Activated T-helper 17 cell treated with anti-CD3 and anti-CD28 coated beads, Interleukin-2, amount 50 U/mL, for 72 hours (primary cell): ENCODE results near the gene IGIP. TPM values are rescaled to one million over a fixed set of nuclear protein-coding genes. Genes with fewer than 3 reads are reported as not detected.

Experiments used
- ATAC-seq: fragments of 150-1000 bp; cut with Tn5 transposase; replicated peaks from 2 replicates; pipeline ENCODE4 v1.10.0; 2021; ENCODE audit warnings: mild to moderate bottlenecking, moderate library complexity
- H3K27ac Mint-ChIP-seq: one replicate; pipeline ENCODE4 v1.8.0; 2022; ENCODE audit warnings: mixed read lengths
- H3K27me3 Mint-ChIP-seq: one replicate; pipeline ENCODE4 v1.8.0; 2022; ENCODE audit warnings: mixed read lengths
- H3K36me3 Mint-ChIP-seq: one replicate; pipeline ENCODE4 v1.8.0; 2022; ENCODE audit warnings: low read depth, mild to moderate bottlenecking, mixed read lengths
- H3K4me1 Mint-ChIP-seq: one replicate; pipeline ENCODE4 v1.8.0; 2022; ENCODE audit warnings: mixed read lengths
- H3K4me3 Mint-ChIP-seq: one replicate; pipeline ENCODE4 v1.8.0; 2022; ENCODE audit warnings: mild to moderate bottlenecking, mixed read lengths
- H3K9me3 Mint-ChIP-seq: one replicate; pipeline ENCODE4 v1.8.0; 2022; ENCODE audit warnings: mixed read lengths
- total RNA-seq, 2 donors: library from RNA; stranded (reverse); gene quantifications; one replicate each; pipeline ENCODE4 v1.2.3, GENCODE V29; 2022

The IGIP gene
- total RNA-seq, 2 donors from 2014 or later, result 2.4 to 6.7 TPM

DNA sequence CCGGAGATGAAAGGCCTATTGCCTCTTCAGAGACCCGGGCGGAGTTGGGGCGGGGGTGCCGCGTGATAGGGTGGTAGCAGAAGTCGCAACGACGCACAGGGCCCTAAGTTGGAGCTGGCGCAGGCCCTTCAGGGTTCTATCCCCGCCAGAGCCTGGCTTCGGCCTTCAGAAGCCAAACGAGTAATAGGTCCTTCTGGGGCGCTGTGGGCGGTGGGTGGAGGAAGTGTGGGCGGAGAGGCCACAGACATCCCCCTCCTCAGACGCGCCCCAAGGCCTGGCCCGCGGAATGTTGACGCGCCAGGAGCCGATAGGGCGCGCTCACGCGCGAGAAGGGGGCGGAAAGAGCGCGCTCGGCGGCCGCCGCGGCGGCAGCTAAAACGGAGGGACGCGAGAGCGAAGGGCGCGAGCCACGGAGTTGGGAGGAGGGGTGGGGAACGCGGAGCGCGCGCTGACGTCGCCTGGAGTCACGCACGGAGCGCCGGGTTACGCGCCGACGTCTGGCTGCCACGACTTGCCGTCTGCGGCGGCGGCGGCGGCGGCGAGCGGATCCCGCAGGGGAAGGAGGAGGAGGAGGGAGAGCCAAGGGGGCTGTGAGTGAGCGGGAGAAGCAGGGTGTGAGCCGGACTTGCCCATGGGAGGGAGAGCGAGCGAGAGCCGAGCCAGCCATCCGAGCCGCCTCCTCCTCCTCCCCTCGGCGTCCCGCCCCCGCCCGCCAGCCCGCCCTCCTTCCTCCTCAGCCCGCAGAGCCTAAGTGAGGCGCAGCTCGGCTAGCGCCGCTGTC, 18.2 kb upstream of the IGIP start:
- Mint-ChIP-seq H3K36me3 (peaks cover 23% of the 10 kb centered on the region), H3K27me3 (no peaks in the 10 kb centered on the region), H3K9me3 (no peaks in the 10 kb centered on the region), H3K27ac (peak overlapping the region; percentile 97), H3K4me1 (peaks cover 24% of the 10 kb centered on the region), H3K4me3 (peak overlapping the region; percentile 100)
- peak; percentile 93 for ATAC-seq

DNA sequence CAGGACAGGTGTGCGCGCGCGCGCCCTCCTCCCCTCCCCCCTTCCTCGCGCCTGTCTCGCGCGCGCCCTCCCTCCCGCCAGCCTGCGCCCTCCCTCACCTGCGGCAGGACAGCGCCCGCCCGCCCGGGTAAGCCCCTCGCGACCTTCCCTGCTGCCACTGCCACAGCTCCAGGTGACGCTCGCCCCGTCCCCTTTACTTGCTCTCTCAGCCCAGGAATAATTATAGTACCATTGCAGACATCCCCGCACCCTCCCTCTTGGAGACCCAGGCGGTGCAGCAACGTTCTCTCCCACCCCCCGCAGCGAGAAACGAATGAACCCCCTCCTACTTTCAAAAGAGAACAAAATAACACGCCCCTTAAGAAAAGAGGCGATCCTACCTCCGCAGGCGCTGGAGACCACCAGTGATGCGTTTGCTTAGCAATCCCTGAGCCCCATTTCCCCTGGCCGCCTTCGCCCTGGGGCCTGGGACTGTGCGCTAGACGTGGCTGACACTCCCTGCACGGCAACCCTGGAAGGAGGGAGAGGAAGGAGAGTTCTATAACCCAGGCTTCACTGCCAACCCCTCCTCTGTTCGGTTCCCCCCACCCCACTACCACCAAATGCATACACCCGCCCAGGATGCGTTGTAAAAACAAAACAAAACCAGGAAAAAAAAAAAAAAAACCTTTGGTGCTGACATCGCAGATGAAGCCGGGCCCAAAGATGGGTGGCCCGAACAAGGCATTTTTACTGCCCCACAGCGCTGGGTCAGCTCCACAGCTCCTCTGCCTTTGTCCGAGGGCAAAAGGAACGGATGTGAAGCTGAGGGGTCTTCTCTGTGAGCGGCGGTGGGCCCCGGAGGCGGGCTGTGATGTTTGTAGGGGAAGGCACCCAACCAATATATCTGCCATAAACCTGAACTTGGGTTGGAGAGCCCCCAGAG, 17.4 kb upstream of the IGIP start:
- peak overlapping the region; percentile 100 for H3K4me3 Mint-ChIP-seq
- H3K27me3 Mint-ChIP-seq, result no peaks in the 10 kb centered on the region
- H3K4me1 Mint-ChIP-seq, result peaks cover 24% of the 10 kb centered on the region
- peak; percentile 13 for ATAC-seq
- H3K36me3 Mint-ChIP-seq, result peaks cover 23% of the 10 kb centered on the region
- H3K27ac Mint-ChIP-seq, result peak overlapping the region; percentile 97
- no peaks in the 10 kb centered on the region for H3K9me3 Mint-ChIP-seq

DNA sequence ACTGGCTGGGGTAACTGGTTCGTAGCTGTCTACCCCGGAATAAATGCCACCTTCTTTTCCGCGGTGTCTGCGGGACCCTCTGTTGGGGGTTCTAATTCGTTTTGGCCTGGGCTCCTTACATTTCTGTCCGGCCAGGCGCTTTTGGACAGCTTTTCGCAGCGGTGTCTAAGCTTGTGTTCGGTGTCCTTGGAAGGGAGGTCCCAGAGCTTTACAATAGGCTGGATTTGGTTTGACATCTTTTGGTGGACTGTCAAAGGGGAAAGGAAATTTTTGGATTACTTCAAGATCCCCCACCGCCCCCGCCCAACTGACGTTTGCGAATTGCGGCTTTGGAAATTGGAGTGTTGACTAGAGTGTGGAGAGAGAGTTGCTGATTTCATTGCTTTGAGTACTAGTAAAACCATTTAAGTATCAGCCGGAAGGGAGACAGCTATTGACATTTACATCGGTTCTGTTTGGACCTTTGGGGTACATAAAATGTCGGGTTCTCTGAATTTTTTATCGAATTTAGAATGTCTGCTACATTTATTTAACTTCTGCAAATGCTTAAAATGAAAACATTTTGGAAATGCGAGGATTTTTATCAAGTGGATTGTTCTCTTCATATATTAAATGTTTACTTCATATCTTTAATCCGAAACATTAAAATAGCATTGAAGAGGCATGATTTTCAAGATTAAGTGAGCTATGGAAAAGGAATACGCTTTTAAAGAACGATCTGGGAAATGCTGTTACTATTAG, 16.5 kb upstream of the IGIP start:
- Mint-ChIP-seq H3K4me1 (peaks cover 24% of the 10 kb centered on the region), H3K27me3 (no peaks in the 10 kb centered on the region), H3K27ac (peak overlapping the region; percentile 97), H3K9me3 (no peaks in the 10 kb centered on the region), H3K36me3 (peaks cover 23% of the 10 kb centered on the region), H3K4me3 (peak overlapping the region; percentile 100)
- no peak for ATAC-seq

DNA sequence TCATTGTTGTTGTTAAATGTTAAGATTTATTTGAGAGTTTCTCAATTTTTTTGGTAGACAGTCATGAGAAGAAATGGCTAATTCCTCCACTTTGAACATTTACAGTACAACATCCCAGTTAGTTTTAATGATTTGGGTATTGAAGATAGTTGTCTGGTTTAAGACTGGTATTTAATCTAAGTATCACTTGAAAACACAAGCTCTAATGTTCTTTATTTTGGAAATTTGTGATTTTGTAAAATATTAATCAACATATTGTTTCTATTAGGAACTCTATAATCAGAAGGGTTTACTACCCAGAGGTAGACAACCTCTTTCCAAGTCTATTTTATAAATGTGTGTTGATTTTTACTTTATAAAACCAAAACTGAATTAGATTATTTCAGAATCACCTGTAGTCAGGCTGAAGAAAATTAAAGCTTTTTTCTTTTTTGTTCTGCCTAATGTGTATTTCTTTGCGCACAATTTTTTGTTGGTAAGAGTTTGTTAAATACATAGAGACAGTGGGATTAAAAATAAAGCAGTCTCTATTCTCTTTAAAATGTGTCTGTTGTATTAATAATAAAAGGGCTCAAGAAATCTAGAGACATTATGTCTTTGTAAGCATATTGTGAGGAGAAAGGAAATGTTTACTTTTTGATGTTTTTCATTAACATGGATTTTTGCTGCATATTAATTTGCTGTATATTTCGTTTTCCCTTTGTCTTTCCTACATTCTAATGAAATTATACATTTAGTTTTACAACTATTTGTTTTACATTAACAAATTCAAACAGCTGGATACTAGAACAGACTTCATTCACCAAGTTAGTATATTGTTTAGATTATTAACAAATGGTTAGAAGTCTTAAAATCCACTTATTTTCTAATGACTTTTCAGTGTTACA, 15.7 kb upstream of the IGIP start:
- no peak for ATAC-seq
- Mint-ChIP-seq H3K36me3 (peaks cover 29% of the 10 kb centered on the region), H3K27me3 (no peaks in the 10 kb centered on the region), H3K4me3 (peak overlapping the region; percentile 100), H3K4me1 (peaks cover 28% of the 10 kb centered on the region), H3K9me3 (no peaks in the 10 kb centered on the region), H3K27ac (peak overlapping the region; percentile 97)

- H3K4me1 Mint-ChIP-seq, result peaks cover 30% of the 10 kb centered on the region
- H3K36me3 Mint-ChIP-seq, result peaks cover 35% of the 10 kb centered on the region
- no peaks in the 10 kb centered on the region for H3K9me3 Mint-ChIP-seq
- no peaks in the 10 kb centered on the region for H3K27me3 Mint-ChIP-seq
- ATAC-seq, result no peak
- H3K4me3 Mint-ChIP-seq, result no peak overlapping the region
- no peak overlapping the region for H3K27ac Mint-ChIP-seq
Measured at GRCh38 chr5:140110646-140110957, 15.1 kb upstream of the IGIP start.

GRCh38 chr5:140111011-140111858, 14.5 kb upstream of the IGIP start:
- H3K9me3 Mint-ChIP-seq, result no peaks in the 10 kb centered on the region
- H3K4me1 Mint-ChIP-seq, result peaks cover 26% of the 10 kb centered on the region
- peak overlapping the region; percentile 97 for H3K4me3 Mint-ChIP-seq
- ATAC-seq, result no peak
- no peak overlapping the region for H3K27ac Mint-ChIP-seq
- H3K27me3 Mint-ChIP-seq, result no peaks in the 10 kb centered on the region
- H3K36me3 Mint-ChIP-seq, result peaks cover 38% of the 10 kb centered on the region

GRCh38 chr5:140111859-140112551, 13.7 kb upstream of the IGIP start:
- peak overlapping the region; percentile 97 for H3K4me3 Mint-ChIP-seq
- H3K4me1 Mint-ChIP-seq, result peaks cover 25% of the 10 kb centered on the region
- H3K27ac Mint-ChIP-seq, result no peak overlapping the region
- peaks cover 38% of the 10 kb centered on the region for H3K36me3 Mint-ChIP-seq
- no peaks in the 10 kb centered on the region for H3K27me3 Mint-ChIP-seq
- no peak for ATAC-seq
- H3K9me3 Mint-ChIP-seq, result no peaks in the 10 kb centered on the region

DNA sequence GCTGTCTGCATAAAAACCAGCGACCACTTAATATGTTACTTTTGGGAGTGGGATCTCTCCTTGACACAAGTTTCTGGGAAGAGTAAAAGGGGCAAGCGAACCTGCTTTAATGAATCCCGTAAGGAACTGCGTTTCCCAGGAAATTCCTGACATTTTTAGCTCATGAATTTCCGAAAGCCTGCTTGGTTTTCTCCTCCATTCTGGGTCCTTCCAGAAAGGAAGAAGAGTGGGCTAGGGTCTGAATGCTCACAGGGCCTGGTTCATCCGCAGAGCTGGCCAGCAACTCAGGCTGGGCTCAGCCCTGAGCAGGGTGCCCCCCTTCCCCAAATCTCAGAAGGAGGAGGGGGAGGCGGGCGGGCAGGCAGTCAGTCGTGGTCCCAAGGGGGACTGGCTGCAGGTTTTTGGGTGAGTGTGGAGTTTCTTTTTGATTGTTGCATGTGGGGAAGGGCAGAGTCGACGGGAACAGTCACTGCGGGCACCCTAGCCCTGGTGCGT, 13.0 kb upstream of the IGIP start:
- Mint-ChIP-seq H3K4me3 (peak overlapping the region; percentile 97), H3K9me3 (no peaks in the 10 kb centered on the region), H3K27ac (peak overlapping the region; percentile 73), H3K36me3 (peaks cover 34% of the 10 kb centered on the region), H3K4me1 (peaks cover 24% of the 10 kb centered on the region), H3K27me3 (no peaks in the 10 kb centered on the region)
- no peak for ATAC-seq

GRCh38 chr5:140113180-140113698, 12.5 kb upstream of the IGIP start:
- Mint-ChIP-seq H3K27ac (peak overlapping the region; percentile 73), H3K4me1 (peaks cover 28% of the 10 kb centered on the region)
- ATAC-seq, result no peak

GRCh38 chr5:140113699-140114263, 12.0 kb upstream of the IGIP start, which contains the start of gene PURA:
PURA (plus strand) TSS chr5:140114109; CDS start chr5:140114182, 73 bp downstream.
- ATAC-seq, result peak; percentile 91
- Mint-ChIP-seq H3K4me3 (peak within 1 kb of the TSS; percentile 97), H3K9me3 (no peaks in the 10 kb centered on the region), H3K36me3 (peaks cover 24% of the 10 kb centered on the region), H3K27ac (peak within 1 kb of the TSS; percentile 84), H3K27me3 (no peaks in the 10 kb centered on the region), H3K4me1 (peaks cover 30% of the 10 kb centered on the region)

More at GRCh38 chr5:140113180-140113698, 12.5 kb upstream of the IGIP start:
- H3K36me3 Mint-ChIP-seq, result peaks cover 29% of the 10 kb centered on the region
- H3K4me3 Mint-ChIP-seq, result peak overlapping the region; percentile 97
- H3K27me3 Mint-ChIP-seq, result no peaks in the 10 kb centered on the region
- H3K9me3 Mint-ChIP-seq, result no peaks in the 10 kb centered on the region

- Mint-ChIP-seq H3K4me3 (peak overlapping the region; percentile 97), H3K27ac (peak overlapping the region; percentile 84), H3K36me3 (peaks cover 16% of the 10 kb centered on the region), H3K4me1 (peaks cover 23% of the 10 kb centered on the region), H3K9me3 (no peaks in the 10 kb centered on the region), H3K27me3 (no peaks in the 10 kb centered on the region)
- peak; percentile 63 for ATAC-seq
Measured at GRCh38 chr5:140114341-140115185, 11.2 kb upstream of the IGIP start.
